WTC11 (cell line): Measurements from ENCODE around the gene VAMP4. TPM values are rescaled to one million over a fixed set of nuclear protein-coding genes. Genes with fewer than 3 reads are reported as not detected.

Source experiments
- ATAC-seq: fragments of 200-7000 bp; cut with Tn5 transposase; 2 replicates; pipeline ENCODE4 v1.10.0; 2021; ENCODE audit warnings: mild to moderate bottlenecking, moderate library complexity
- CTCF ChIA-PET: fragments of 300-600 bp; sonication (Branson Sonifier 250); formaldehyde crosslinking; loops from one replicate; lab custom pipeline; 2021; ENCODE audit warnings: antibody characterized with exemption; lab: Charles Lee
- POLR2A ChIA-PET: fragments of 350-600 bp; sonication (Branson Sonifier 250); formaldehyde crosslinking; loops from one replicate; lab custom pipeline; 2021; ENCODE audit warnings: antibody characterized with exemption; lab: Charles Lee
- DNase-seq: peaks from one replicate; pipeline ENCODE4 v3.0.0; 2021; ENCODE audit warnings: low spot score
- H3K27ac Mint-ChIP-seq: 2 replicates; pipeline ENCODE4 v1.8.0; 2021; ENCODE audit warnings: mixed read lengths
- H3K27me3 Mint-ChIP-seq: 2 replicates; pipeline ENCODE4 v1.8.0; 2021; ENCODE audit warnings: low read depth, mild to moderate bottlenecking, moderate library complexity, mixed read lengths
- H3K36me3 Mint-ChIP-seq: 2 replicates; pipeline ENCODE4 v1.8.0; 2021; ENCODE audit warnings: mixed read lengths
- H3K4me1 Mint-ChIP-seq: 2 replicates; pipeline ENCODE4 v1.8.0; 2022; ENCODE audit warnings: mixed read lengths
- H3K4me3 Mint-ChIP-seq: 2 replicates; pipeline ENCODE4 v1.8.0; 2021; ENCODE audit warnings: mild to moderate bottlenecking, moderate library complexity, mixed read lengths
- H3K9me3 Mint-ChIP-seq: 2 replicates; pipeline ENCODE4 v1.8.0; 2021; ENCODE audit warnings: mixed read lengths
- ATF1 ChIP-seq: sonication (generic); formaldehyde crosslinking; IDR thresholded peaks from 2 replicates; pipeline ENCODE4 v1.8.1; 2023; ENCODE audit warnings: mild to moderate bottlenecking, moderate library complexity, missing genetic modification reagents
- E2F4 ChIP-seq: sonication (generic); formaldehyde crosslinking; IDR thresholded peaks from 2 replicates; pipeline ENCODE4 v1.8.1; 2022; ENCODE audit warnings: low read depth, mild to moderate bottlenecking, moderate library complexity, missing genetic modification reagents, borderline replicate concordance
- EMX1 ChIP-seq: fragments of 250-450 bp; sonication (Bioruptor Pico); IDR thresholded peaks from 2 replicates; pipeline ENCODE4 v1.8.0; 2021; ENCODE audit warnings: mild to moderate bottlenecking
- GABPB1 ChIP-seq: sonication (generic); formaldehyde crosslinking; IDR thresholded peaks from 2 replicates; pipeline ENCODE4 v1.8.1; 2023; ENCODE audit warnings: mild to moderate bottlenecking, missing genetic modification reagents
- GTF2I ChIP-seq: fragments of 250-450 bp; sonication (Bioruptor Pico); conservative IDR thresholded peaks from 2 replicates; pipeline ENCODE4 v1.4.0; 2021; ENCODE audit warnings: mild to moderate bottlenecking
- IRF2 ChIP-seq: sonication (generic); formaldehyde crosslinking; IDR thresholded peaks from 2 replicates; pipeline ENCODE4 v1.8.0; 2022; ENCODE audit warnings: low read depth, missing genetic modification reagents, borderline replicate concordance
- RELA ChIP-seq: sonication (generic); formaldehyde crosslinking; IDR thresholded peaks from 2 replicates; pipeline ENCODE4 v1.8.1; 2022; ENCODE audit warnings: missing genetic modification reagents, mild to moderate bottlenecking, borderline replicate concordance
- TCF7 ChIP-seq: sonication (generic); formaldehyde crosslinking; IDR thresholded peaks from 2 replicates; pipeline ENCODE4 v1.8.0; 2022; ENCODE audit warnings: mild to moderate bottlenecking, low read depth, missing genetic modification reagents, moderate library complexity
- ZBTB21 ChIP-seq: sonication (generic); formaldehyde crosslinking; IDR thresholded peaks from 2 replicates; pipeline ENCODE4 v1.8.1; 2023; ENCODE audit warnings: mild to moderate bottlenecking, missing genetic modification reagents, borderline replicate concordance
- ZNF317 ChIP-seq: sonication (generic); formaldehyde crosslinking; IDR thresholded peaks from 2 replicates; pipeline ENCODE4 v1.8.1; 2023; ENCODE audit warnings: low read depth, mild to moderate bottlenecking, moderate library complexity, missing genetic modification reagents, borderline replicate concordance
- ZNF416 ChIP-seq: fragments of 250-450 bp; sonication (Bioruptor Pico); IDR thresholded peaks from 2 replicates; pipeline ENCODE4 v1.9.0; 2021; ENCODE audit warnings: mild to moderate bottlenecking, inconsistent platforms
- total RNA-seq: library from RNA; stranded (reverse); gene quantifications from 3 replicates; pipeline ENCODE4 v1.2.3, GENCODE V29; 2021
- TF ChIP-seq, protein P1 (sequence below): sonication (generic); formaldehyde crosslinking; IDR thresholded peaks from 2 replicates; pipeline ENCODE4 v1.8.0; 2022; ENCODE audit warnings: mild to moderate bottlenecking, missing genetic modification reagents
- TF ChIP-seq, protein P2 (sequence below): sonication (generic); formaldehyde crosslinking; IDR thresholded peaks from 2 replicates; pipeline ENCODE4 v1.8.0; 2022; ENCODE audit warnings: mild to moderate bottlenecking, missing genetic modification reagents
- TF ChIP-seq, protein P3 (sequence below): sonication (generic); formaldehyde crosslinking; conservative IDR thresholded peaks from 2 replicates; pipeline ENCODE4 v1.8.1; 2023; ENCODE audit warnings: mild to moderate bottlenecking, low read depth, missing genetic modification reagents, moderate library complexity
- TF ChIP-seq, protein P4 (sequence below): sonication (generic); formaldehyde crosslinking; IDR thresholded peaks from 2 replicates; pipeline ENCODE4 v1.8.1; 2022; ENCODE audit warnings: mild to moderate bottlenecking, missing genetic modification reagents, moderate library complexity, borderline replicate concordance

VAMP4 gene
- total RNA-seq, 1 experiment from 2014 or later, result 11.4 TPM

DNA sequence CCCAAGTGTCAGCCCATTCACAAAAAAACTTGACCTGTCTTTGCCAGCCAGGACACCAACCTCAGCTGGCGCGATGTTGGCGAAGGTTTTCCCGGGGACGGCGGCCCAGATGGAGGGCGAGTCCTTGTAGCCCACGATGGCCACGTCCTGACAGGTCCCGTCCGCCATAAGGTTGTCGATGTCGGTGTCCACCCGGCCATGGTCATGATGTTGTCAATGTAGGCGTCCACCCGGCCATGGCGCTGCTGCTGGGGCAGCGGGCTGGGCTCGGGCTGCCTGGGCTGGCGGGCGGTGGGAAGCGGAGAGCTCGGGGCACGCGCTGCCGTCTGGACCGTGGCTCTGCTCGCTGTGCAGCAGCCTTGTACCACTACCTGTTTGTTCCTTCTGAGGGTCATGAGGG lies 71.1 kb downstream of the VAMP4 start:
- Mint-ChIP-seq H3K27ac (no peak overlapping the region), H3K9me3 (no peaks in the 10 kb centered on the region), H3K4me3 (no peak overlapping the region), H3K4me1 (no peaks in the 10 kb centered on the region)
- CTCF ChIA-PET, result interaction anchor here (0.6 to 0.8 kb wide), 2 partner anchors 45 to 76 kb away, joined by 3 read pairs; no protein-coding TSS in a partner anchor
- no peak for TF ChIP-seq TCF7 (CRISPR knock-in tag)
- no peak for TF ChIP-seq ZNF416 (CRISPR knock-in tag)
- TF ChIP-seq, protein P1, sequence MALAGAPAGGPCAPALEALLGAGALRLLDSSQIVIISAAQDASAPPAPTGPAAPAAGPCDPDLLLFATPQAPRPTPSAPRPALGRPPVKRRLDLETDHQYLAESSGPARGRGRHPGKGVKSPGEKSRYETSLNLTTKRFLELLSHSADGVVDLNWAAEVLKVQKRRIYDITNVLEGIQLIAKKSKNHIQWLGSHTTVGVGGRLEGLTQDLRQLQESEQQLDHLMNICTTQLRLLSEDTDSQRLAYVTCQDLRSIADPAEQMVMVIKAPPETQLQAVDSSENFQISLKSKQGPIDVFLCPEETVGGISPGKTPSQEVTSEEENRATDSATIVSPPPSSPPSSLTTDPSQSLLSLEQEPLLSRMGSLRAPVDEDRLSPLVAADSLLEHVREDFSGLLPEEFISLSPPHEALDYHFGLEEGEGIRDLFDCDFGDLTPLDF (CRISPR knock-in tag), result no peak
- no peak for TF ChIP-seq ATF1 (CRISPR knock-in tag)
- TF ChIP-seq, protein P2, sequence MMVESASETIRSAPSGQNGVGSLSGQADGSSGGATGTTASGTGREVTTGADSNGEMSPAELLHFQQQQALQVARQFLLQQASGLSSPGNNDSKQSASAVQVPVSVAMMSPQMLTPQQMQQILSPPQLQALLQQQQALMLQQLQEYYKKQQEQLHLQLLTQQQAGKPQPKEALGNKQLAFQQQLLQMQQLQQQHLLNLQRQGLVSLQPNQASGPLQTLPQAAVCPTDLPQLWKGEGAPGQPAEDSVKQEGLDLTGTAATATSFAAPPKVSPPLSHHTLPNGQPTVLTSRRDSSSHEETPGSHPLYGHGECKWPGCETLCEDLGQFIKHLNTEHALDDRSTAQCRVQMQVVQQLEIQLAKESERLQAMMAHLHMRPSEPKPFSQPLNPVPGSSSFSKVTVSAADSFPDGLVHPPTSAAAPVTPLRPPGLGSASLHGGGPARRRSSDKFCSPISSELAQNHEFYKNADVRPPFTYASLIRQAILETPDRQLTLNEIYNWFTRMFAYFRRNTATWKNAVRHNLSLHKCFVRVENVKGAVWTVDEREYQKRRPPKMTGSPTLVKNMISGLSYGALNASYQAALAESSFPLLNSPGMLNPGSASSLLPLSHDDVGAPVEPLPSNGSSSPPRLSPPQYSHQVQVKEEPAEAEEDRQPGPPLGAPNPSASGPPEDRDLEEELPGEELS (CRISPR knock-in tag), result no peak
- no peak for TF ChIP-seq RELA (CRISPR knock-in tag)
- no peak for TF ChIP-seq E2F4 (CRISPR knock-in tag)
- TF ChIP-seq GTF2I (CRISPR knock-in tag), result no peak
- TF ChIP-seq, all 79 proteins: peak for 0
- no peaks in the 10 kb centered on the region for H3K27me3 Mint-ChIP-seq
- POLR2A ChIA-PET, result no interaction called here
- ATAC-seq (no peak), DNase-seq (no peak)
- H3K36me3 Mint-ChIP-seq, result no peaks in the 10 kb centered on the region

GRCh38 chr1:171668372-171668771 lies 73.5 kb downstream of the VAMP4 start:
- H3K36me3 Mint-ChIP-seq, result no peaks in the 10 kb centered on the region
- ChIA-PET POLR2A (no interaction called here), CTCF (interaction anchor here (0.7 to 1.0 kb wide), 3 partner anchors 13 to 1859 kb away, joined by 3 to 4 read pairs (median 3); no protein-coding TSS in a partner anchor)
- ATAC-seq, result no peak
- H3K9me3 Mint-ChIP-seq, result no peaks in the 10 kb centered on the region
- H3K4me3 Mint-ChIP-seq, result no peak overlapping the region
- H3K27ac Mint-ChIP-seq, result no peak overlapping the region
- TF ChIP-seq, protein P3, sequence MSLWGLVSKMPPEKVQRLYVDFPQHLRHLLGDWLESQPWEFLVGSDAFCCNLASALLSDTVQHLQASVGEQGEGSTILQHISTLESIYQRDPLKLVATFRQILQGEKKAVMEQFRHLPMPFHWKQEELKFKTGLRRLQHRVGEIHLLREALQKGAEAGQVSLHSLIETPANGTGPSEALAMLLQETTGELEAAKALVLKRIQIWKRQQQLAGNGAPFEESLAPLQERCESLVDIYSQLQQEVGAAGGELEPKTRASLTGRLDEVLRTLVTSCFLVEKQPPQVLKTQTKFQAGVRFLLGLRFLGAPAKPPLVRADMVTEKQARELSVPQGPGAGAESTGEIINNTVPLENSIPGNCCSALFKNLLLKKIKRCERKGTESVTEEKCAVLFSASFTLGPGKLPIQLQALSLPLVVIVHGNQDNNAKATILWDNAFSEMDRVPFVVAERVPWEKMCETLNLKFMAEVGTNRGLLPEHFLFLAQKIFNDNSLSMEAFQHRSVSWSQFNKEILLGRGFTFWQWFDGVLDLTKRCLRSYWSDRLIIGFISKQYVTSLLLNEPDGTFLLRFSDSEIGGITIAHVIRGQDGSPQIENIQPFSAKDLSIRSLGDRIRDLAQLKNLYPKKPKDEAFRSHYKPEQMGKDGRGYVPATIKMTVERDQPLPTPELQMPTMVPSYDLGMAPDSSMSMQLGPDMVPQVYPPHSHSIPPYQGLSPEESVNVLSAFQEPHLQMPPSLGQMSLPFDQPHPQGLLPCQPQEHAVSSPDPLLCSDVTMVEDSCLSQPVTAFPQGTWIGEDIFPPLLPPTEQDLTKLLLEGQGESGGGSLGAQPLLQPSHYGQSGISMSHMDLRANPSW (CRISPR knock-in tag), result no peak
- TF ChIP-seq ZNF317 (CRISPR knock-in tag), result no peak
- TF ChIP-seq ZBTB21 (CRISPR knock-in tag), result no peak
- TF ChIP-seq, protein P4, sequence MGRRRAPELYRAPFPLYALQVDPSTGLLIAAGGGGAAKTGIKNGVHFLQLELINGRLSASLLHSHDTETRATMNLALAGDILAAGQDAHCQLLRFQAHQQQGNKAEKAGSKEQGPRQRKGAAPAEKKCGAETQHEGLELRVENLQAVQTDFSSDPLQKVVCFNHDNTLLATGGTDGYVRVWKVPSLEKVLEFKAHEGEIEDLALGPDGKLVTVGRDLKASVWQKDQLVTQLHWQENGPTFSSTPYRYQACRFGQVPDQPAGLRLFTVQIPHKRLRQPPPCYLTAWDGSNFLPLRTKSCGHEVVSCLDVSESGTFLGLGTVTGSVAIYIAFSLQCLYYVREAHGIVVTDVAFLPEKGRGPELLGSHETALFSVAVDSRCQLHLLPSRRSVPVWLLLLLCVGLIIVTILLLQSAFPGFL (CRISPR knock-in tag), result no peak
- no peak for TF ChIP-seq EMX1 (CRISPR knock-in tag)
- no peak for TF ChIP-seq IRF2 (CRISPR knock-in tag)
- no peak for TF ChIP-seq GABPB1 (CRISPR knock-in tag)
- no peaks in the 10 kb centered on the region for H3K4me1 Mint-ChIP-seq
- no peak for DNase-seq
- H3K27me3 Mint-ChIP-seq, result no peaks in the 10 kb centered on the region
